ENCODE results near the gene GBP1.
"Not testable (repeated sequence)": the region's sequence is repeated elsewhere in the genome, so short reads cannot be mapped to it uniquely, and the experiment has no call there.

GBP1 gene

GRCh38 chr1:89037186-89037585 is 27.8 kb downstream of the GBP1 start:
- Histone ChIP-seq H3K36me3 (ENCODE audit: control insufficient read depth, insufficient read depth, low read length) (no peaks in the 10 kb centered on the region), H3K4me1 (ENCODE audit: control insufficient read depth, insufficient read depth, low read length) (no peaks in the 10 kb centered on the region)

GRCh38 chr1:89035080-89035479 is 29.9 kb downstream of the GBP1 start:
- no peaks in the 10 kb centered on the region for H3K27me3 ChIP-seq (ENCODE audit: control insufficient read depth, insufficient read depth, low read length)
- no peaks in the 10 kb centered on the region for H3K36me3 ChIP-seq (ENCODE audit: control insufficient read depth, insufficient read depth, low read length)
- H3K9ac ChIP-seq (ENCODE audit: low read depth, low read length): no peak overlapping the region
- no peak overlapping the region for H3K4me3 ChIP-seq (ENCODE audit: low read depth, low read length)
- H3K9me3 ChIP-seq (ENCODE audit: control insufficient read depth, insufficient read depth, low read length): no peaks in the 10 kb centered on the region
- H3K4me1 ChIP-seq (ENCODE audit: control insufficient read depth, insufficient read depth, low read length): no peaks in the 10 kb centered on the region

More at GRCh38 chr1:89037186-89037585, 27.8 kb downstream of the GBP1 start:
- Histone ChIP-seq H3K9ac (ENCODE audit: low read depth, low read length) (no peak overlapping the region), H3K27me3 (ENCODE audit: control insufficient read depth, insufficient read depth, low read length) (no peaks in the 10 kb centered on the region), H3K9me3 (ENCODE audit: control insufficient read depth, insufficient read depth, low read length) (no peaks in the 10 kb centered on the region), H3K4me3 (ENCODE audit: low read depth, low read length) (no peak overlapping the region)

GRCh38 chr1:89034004-89034403 is 31.0 kb downstream of the GBP1 start:
- not testable (repeated sequence) for H3K4me3 ChIP-seq (ENCODE audit: low read depth, low read length); H3K9ac ChIP-seq (ENCODE audit: low read depth, low read length); H3K27me3 ChIP-seq (ENCODE audit: control insufficient read depth, insufficient read depth, low read length); H3K4me1 ChIP-seq (ENCODE audit: control insufficient read depth, insufficient read depth, low read length); H3K36me3 ChIP-seq (ENCODE audit: control insufficient read depth, insufficient read depth, low read length); H3K9me3 ChIP-seq (ENCODE audit: control insufficient read depth, insufficient read depth, low read length)

- not testable (repeated sequence) for H3K9ac ChIP-seq (ENCODE audit: low read depth, low read length); H3K4me3 ChIP-seq (ENCODE audit: low read depth, low read length); H3K27me3 ChIP-seq (ENCODE audit: control insufficient read depth, insufficient read depth, low read length); H3K4me1 ChIP-seq (ENCODE audit: control insufficient read depth, insufficient read depth, low read length); H3K9me3 ChIP-seq (ENCODE audit: control insufficient read depth, insufficient read depth, low read length); H3K36me3 ChIP-seq (ENCODE audit: control insufficient read depth, insufficient read depth, low read length)
Measured at GRCh38 chr1:89029051-89029450, 36.0 kb downstream of the GBP1 start.

GRCh38 chr1:89025928-89026327 is 39.1 kb downstream of the GBP1 start:
- Histone ChIP-seq H3K4me1 (ENCODE audit: control insufficient read depth, insufficient read depth, low read length) (peaks cover 4% of the 10 kb centered on the region), H3K36me3 (ENCODE audit: control insufficient read depth, insufficient read depth, low read length) (no peaks in the 10 kb centered on the region), H3K9ac (ENCODE audit: low read depth, low read length) (no peak overlapping the region), H3K9me3 (ENCODE audit: control insufficient read depth, insufficient read depth, low read length) (no peaks in the 10 kb centered on the region), H3K27me3 (ENCODE audit: control insufficient read depth, insufficient read depth, low read length) (no peaks in the 10 kb centered on the region), H3K4me3 (ENCODE audit: low read depth, low read length) (no peak overlapping the region)

- Histone ChIP-seq H3K27me3 (ENCODE audit: control insufficient read depth, insufficient read depth, low read length) (no peaks in the 10 kb centered on the region), H3K4me1 (ENCODE audit: control insufficient read depth, insufficient read depth, low read length) (peaks cover 4% of the 10 kb centered on the region), H3K9ac (ENCODE audit: low read depth, low read length) (no peak overlapping the region), H3K4me3 (ENCODE audit: low read depth, low read length) (no peak overlapping the region), H3K9me3 (ENCODE audit: control insufficient read depth, insufficient read depth, low read length) (no peaks in the 10 kb centered on the region), H3K36me3 (ENCODE audit: control insufficient read depth, insufficient read depth, low read length) (no peaks in the 10 kb centered on the region)
Measured at GRCh38 chr1:89023026-89023425, 42.0 kb downstream of the GBP1 start.

- Histone ChIP-seq H3K9me3 (ENCODE audit: control insufficient read depth, insufficient read depth, low read length) (no peaks in the 10 kb centered on the region), H3K4me3 (ENCODE audit: low read depth, low read length) (no peak within 1 kb of the TSS)
Measured at GRCh38 chr1:89022167-89022959, 42.6 kb downstream of the GBP1 start, which contains the start of gene GBP3. Gene GBP3, minus strand, starts transcription at chr1:89022866. Its CDS starts 2,145 bp downstream, at chr1:89020721.

GRCh38 chr1:89018318-89018717 is 46.7 kb downstream of the GBP1 start:
- not testable (repeated sequence) for H3K27me3 ChIP-seq (ENCODE audit: control insufficient read depth, insufficient read depth, low read length); H3K9ac ChIP-seq (ENCODE audit: low read depth, low read length); H3K9me3 ChIP-seq (ENCODE audit: control insufficient read depth, insufficient read depth, low read length); H3K4me1 ChIP-seq (ENCODE audit: control insufficient read depth, insufficient read depth, low read length); H3K36me3 ChIP-seq (ENCODE audit: control insufficient read depth, insufficient read depth, low read length); H3K4me3 ChIP-seq (ENCODE audit: low read depth, low read length)

More at GRCh38 chr1:89022167-89022959, 42.6 kb downstream of the GBP1 start, which contains the start of gene GBP3:
- no peaks in the 10 kb centered on the region for H3K27me3 ChIP-seq (ENCODE audit: control insufficient read depth, insufficient read depth, low read length)
- no peaks in the 10 kb centered on the region for H3K36me3 ChIP-seq (ENCODE audit: control insufficient read depth, insufficient read depth, low read length)
- peaks cover 4% of the 10 kb centered on the region for H3K4me1 ChIP-seq (ENCODE audit: control insufficient read depth, insufficient read depth, low read length)
- H3K9ac ChIP-seq (ENCODE audit: low read depth, low read length): no peak within 1 kb of the TSS

GRCh38 chr1:89008511-89008910 is 56.5 kb downstream of the GBP1 start:
- no peak overlapping the region for H3K4me3 ChIP-seq (ENCODE audit: low read depth, low read length)
- H3K27me3 ChIP-seq (ENCODE audit: control insufficient read depth, insufficient read depth, low read length): no peaks in the 10 kb centered on the region
- no peaks in the 10 kb centered on the region for H3K9me3 ChIP-seq (ENCODE audit: control insufficient read depth, insufficient read depth, low read length)
- H3K9ac ChIP-seq (ENCODE audit: low read depth, low read length): no peak overlapping the region
- H3K4me1 ChIP-seq (ENCODE audit: control insufficient read depth, insufficient read depth, low read length): no peaks in the 10 kb centered on the region
- H3K36me3 ChIP-seq (ENCODE audit: control insufficient read depth, insufficient read depth, low read length): no peaks in the 10 kb centered on the region

- Histone ChIP-seq H3K4me1 (ENCODE audit: control insufficient read depth, insufficient read depth, low read length) (no peaks in the 10 kb centered on the region), H3K9me3 (ENCODE audit: control insufficient read depth, insufficient read depth, low read length) (no peaks in the 10 kb centered on the region), H3K36me3 (ENCODE audit: control insufficient read depth, insufficient read depth, low read length) (no peaks in the 10 kb centered on the region), H3K9ac (ENCODE audit: low read depth, low read length) (no peak overlapping the region), H3K4me3 (ENCODE audit: low read depth, low read length) (no peak overlapping the region), H3K27me3 (ENCODE audit: control insufficient read depth, insufficient read depth, low read length) (no peaks in the 10 kb centered on the region)
Measured at GRCh38 chr1:89005286-89006151, 59.5 kb downstream of the GBP1 start.
